ENCODE data around the gene OR2V1. TPM values are rescaled to one million over a fixed set of nuclear protein-coding genes. Genes with fewer than 3 reads are reported as not detected.

The OR2V1 gene
- total RNA-seq, 2 donors from 2014 or later: not detected

DNA sequence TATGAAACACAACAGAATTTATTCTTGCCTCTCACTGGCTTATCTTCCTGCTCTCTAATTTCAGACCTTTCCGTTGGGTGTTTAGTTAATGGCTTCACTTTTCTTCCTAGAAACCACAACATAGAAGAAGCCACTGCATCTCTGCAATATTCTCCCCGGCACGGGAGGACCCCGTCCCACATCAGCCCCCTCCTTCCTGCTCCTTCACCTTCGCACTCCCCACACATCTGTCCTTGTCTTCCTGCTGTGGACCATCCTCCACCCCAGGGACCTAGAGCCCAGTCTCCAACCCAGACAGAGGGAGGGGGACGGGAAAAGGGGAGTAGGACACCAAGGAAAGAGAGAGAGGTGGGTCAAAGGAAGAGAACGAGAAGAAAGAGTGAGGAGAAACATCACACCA is 1.4 kb downstream of the OR2V1 start:
- Histone ChIP-seq H3K36me3 (ENCODE audit: control insufficient read depth, insufficient read depth, low read length) (no peaks in the 10 kb centered on the region), H3K4me1 (ENCODE audit: control insufficient read depth, insufficient read depth, low read length) (no peaks in the 10 kb centered on the region), H3K4me3 (ENCODE audit: low read length) (no peak overlapping the region), H3K27me3 (ENCODE audit: control insufficient read depth, insufficient read depth, low read length, poor library complexity, severe bottlenecking) (no peaks in the 10 kb centered on the region), H3K9me3 (ENCODE audit: control insufficient read depth, low read length) (peaks cover 27% of the 10 kb centered on the region), H3K9ac (ENCODE audit: extremely low read depth, low read length, poor library complexity, severe bottlenecking) (no peak overlapping the region), H3K27ac (ENCODE audit: low read depth, low read length) (no peak overlapping the region)
- TF ChIP-seq, protein P1, sequence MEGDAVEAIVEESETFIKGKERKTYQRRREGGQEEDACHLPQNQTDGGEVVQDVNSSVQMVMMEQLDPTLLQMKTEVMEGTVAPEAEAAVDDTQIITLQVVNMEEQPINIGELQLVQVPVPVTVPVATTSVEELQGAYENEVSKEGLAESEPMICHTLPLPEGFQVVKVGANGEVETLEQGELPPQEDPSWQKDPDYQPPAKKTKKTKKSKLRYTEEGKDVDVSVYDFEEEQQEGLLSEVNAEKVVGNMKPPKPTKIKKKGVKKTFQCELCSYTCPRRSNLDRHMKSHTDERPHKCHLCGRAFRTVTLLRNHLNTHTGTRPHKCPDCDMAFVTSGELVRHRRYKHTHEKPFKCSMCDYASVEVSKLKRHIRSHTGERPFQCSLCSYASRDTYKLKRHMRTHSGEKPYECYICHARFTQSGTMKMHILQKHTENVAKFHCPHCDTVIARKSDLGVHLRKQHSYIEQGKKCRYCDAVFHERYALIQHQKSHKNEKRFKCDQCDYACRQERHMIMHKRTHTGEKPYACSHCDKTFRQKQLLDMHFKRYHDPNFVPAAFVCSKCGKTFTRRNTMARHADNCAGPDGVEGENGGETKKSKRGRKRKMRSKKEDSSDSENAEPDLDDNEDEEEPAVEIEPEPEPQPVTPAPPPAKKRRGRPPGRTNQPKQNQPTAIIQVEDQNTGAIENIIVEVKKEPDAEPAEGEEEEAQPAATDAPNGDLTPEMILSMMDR (conservative IDR thresholded peaks at IDR 0.05): no peak
- no peaks in the 10 kb centered on the region for H3K4me1 Mint-ChIP-seq
- H3K36me3 Mint-ChIP-seq (ENCODE audit: low read depth): no peaks in the 10 kb centered on the region
- H3K9me3 Mint-ChIP-seq: no peaks in the 10 kb centered on the region
- 58 to 68% methylated on average over 3 to 7 of the region's 7 CpGs for WGBS, 2 experiments (ENCODE audit: insufficient coverage in 1 of 2, insufficient read length in 1 of 2)
- H3K27me3 Mint-ChIP-seq (ENCODE audit: insufficient read depth): peaks cover 47% of the 10 kb centered on the region
- no peak overlapping the region for H3K27ac Mint-ChIP-seq
- no peak for DNase-seq
- H3K4me3 Mint-ChIP-seq: no peak overlapping the region

DNA sequence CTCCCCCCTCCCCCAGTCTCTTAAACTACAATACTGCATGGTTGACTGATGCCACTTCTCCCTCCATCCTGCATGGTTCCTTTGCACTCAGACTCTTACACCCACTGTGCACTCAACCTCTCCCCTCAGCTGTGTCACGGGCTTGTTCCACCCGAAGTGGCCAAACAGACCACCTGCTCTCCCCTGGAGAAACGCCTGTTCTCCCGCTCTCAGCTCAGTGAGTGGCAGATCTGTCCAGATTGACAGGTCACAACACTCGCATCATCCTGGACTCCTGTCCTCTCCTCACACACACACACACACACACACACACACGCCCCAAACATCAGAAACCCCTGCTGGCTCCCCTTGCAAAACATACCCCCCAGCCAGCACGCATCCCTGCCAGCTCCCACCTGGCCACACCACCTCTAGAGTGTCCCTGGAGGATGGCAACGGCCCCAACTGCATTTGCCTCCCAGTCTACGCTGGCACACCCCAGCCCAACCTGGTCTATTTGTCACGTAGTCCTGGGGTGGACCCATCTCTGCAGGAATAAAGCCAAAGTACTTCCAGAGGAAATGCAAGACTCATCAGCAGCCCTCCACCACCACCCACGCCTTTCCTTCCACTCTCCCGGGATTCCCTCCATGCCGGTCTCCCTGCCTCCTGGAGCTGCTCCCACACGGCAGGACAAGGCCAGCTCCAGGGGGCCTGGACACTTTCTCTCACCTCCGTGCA is 2.9 kb downstream of the OR2V1 start:
- peaks cover 19% of the 10 kb centered on the region for H3K9me3 ChIP-seq (ENCODE audit: control insufficient read depth, low read length)
- Mint-ChIP-seq H3K4me1 (no peaks in the 10 kb centered on the region), H3K27me3 (ENCODE audit: insufficient read depth) (peaks cover 55% of the 10 kb centered on the region), H3K4me3 (no peak overlapping the region), H3K27ac (no peak overlapping the region), H3K9me3 (no peaks in the 10 kb centered on the region), H3K36me3 (ENCODE audit: low read depth) (no peaks in the 10 kb centered on the region)
- H3K4me1 ChIP-seq (ENCODE audit: control insufficient read depth, insufficient read depth, low read length): no peaks in the 10 kb centered on the region
- no peaks in the 10 kb centered on the region for H3K27me3 ChIP-seq (ENCODE audit: control insufficient read depth, insufficient read depth, low read length, poor library complexity, severe bottlenecking)
- H3K9ac ChIP-seq (ENCODE audit: extremely low read depth, low read length, poor library complexity, severe bottlenecking): no peak overlapping the region
- no peak overlapping the region for H3K27ac ChIP-seq (ENCODE audit: low read depth, low read length)
- DNase-seq: no peak
- 72 to 73% methylated on average over 8 to 15 of the region's 15 CpGs for WGBS, 2 experiments (ENCODE audit: insufficient coverage in 1 of 2, insufficient read length in 1 of 2)
- H3K36me3 ChIP-seq (ENCODE audit: control insufficient read depth, insufficient read depth, low read length): no peaks in the 10 kb centered on the region
- no peak overlapping the region for H3K4me3 ChIP-seq (ENCODE audit: low read length)
- TF ChIP-seq, protein P1 (conservative IDR thresholded peaks at IDR 0.05): no peak

DNA sequence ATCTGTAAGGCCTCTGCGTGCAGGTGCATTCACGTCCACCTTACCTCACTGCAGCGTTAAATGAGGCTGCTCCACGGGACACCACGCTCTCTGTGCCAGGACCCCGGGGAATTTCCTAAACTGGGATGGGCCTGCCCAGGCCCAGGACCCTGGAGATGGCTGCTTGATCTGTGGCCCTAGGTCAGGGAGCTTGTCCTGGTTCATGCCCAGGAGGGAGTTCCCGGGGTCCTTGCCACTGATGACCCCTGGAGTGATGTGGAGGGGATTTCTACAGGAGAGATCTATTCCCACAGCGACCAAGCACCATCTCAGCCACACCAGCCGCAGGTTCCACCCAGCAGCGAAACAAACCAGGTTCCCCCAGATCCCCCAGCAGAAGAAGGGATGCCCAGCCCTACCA is 3.5 kb downstream of the OR2V1 start:
- Mint-ChIP-seq H3K4me1 (no peaks in the 10 kb centered on the region), H3K27ac (no peak overlapping the region), H3K4me3 (no peak overlapping the region), H3K36me3 (ENCODE audit: low read depth) (no peaks in the 10 kb centered on the region), H3K27me3 (ENCODE audit: insufficient read depth) (peaks cover 53% of the 10 kb centered on the region), H3K9me3 (no peaks in the 10 kb centered on the region)
- Histone ChIP-seq H3K27me3 (ENCODE audit: control insufficient read depth, insufficient read depth, low read length, poor library complexity, severe bottlenecking) (no peaks in the 10 kb centered on the region), H3K4me1 (ENCODE audit: control insufficient read depth, insufficient read depth, low read length) (no peaks in the 10 kb centered on the region), H3K9me3 (ENCODE audit: control insufficient read depth, low read length) (peaks cover 13% of the 10 kb centered on the region), H3K36me3 (ENCODE audit: control insufficient read depth, insufficient read depth, low read length) (no peaks in the 10 kb centered on the region), H3K9ac (ENCODE audit: extremely low read depth, low read length, poor library complexity, severe bottlenecking) (no peak overlapping the region), H3K4me3 (ENCODE audit: low read length) (no peak overlapping the region), H3K27ac (ENCODE audit: low read depth, low read length) (no peak overlapping the region)
- DNase-seq: no peak
- TF ChIP-seq, protein P1 (conservative IDR thresholded peaks at IDR 0.05): no peak
- WGBS, 2 experiments (ENCODE audit: insufficient coverage in 1 of 2, insufficient read length in 1 of 2): 71 to 88% methylated on average over 6 to 10 of the region's 10 CpGs

Data from endodermal cell (in vitro differentiated cells).